Measurements from ENCODE around the gene HPGDS.
"Not testable (repeated sequence)": the region's sequence is repeated elsewhere in the genome, so short reads cannot be mapped to it uniquely, and the experiment has no call there.

Gene HPGDS

GRCh38 chr4:94342694-94343093 lies at the start of gene HPGDS:
Gene HPGDS, minus strand, starts transcription at chr4:94342836. Its CDS starts 8,207 bp downstream, at chr4:94334629.
- DNase-seq: no peak

DNA sequence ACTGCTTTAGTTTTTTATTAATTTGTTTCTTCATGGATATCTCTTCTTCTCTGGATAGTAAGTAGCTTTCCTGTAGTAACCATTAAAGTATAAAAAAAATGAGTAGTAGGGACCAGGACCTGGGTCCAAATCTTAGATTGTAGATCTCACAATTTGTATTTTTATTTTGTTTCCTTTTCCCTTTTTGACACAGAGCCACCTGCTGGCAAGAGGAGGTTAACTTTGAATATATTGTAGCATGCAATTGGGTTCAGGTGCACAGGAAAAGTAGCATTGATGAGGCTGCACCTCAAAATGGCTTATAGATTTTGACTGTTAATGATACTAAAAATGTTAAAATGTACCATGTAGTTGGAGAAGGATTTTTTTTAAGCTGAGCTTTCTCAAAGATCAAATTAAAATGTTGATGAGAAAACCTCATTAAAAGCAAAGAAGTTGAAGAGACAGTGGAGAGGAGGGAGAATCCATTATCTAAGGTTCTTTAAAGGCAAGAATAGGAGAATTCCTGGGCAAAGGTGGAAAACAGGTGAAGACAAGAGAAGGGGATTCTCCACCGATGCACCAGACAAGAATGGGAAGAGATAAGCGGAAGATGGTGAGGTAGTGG lies 48.3 kb upstream of the HPGDS start:
- no peak for DNase-seq

DNA sequence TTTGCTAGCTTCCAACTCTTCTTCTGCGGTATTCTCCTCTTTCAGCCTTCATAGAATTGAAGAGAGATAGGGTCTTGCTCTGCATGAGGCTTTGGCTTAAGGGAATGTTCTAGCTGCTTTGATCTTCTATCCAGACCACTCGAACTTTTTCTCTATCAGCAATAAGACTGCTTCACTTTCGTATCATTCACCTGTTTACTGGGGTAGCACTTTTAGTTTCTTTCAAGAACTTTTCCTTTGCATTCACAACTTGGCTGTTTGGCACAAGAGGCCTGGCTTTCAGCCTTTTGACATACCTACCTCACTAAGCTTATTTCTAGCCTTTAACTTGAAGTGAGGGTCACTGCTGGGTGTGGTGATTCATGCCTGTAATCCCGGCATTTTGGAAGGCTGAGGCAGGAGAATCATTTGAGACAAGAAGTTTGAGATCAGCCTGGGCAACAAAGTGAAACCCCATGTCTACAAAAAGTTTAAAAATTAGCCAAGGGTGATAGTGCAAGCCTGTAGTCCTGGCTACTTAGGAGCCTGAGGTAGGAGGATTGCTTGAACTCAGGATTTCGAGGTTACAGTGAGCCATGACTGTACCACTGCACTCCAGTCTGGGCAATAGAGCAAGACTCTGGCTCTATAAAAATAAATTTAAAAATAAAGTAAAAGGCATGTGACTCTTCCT lies 47.1 kb upstream of the HPGDS start:
- no peak for DNase-seq

DNA sequence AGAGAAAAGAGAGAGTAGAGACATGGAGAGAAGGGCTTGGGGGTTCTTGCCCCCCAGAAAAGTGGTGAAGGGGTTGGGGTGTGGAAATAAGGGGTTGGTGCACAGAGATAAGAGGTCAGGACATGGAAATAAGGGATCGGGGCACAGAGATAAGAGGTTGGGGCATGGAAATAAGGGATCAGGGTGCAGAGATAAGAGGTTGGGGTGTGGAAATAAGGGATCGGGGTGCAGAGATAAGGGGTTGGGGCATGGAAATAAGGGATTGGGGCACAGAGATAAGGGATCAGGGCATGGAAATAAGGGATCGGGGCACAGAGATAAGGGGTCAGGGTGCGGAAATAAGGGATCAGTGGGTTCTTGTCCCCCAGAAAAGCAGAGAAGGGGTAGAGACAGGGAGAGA lies 45.3 kb upstream of the HPGDS start:
- DNase-seq: not testable (repeated sequence)

DNA sequence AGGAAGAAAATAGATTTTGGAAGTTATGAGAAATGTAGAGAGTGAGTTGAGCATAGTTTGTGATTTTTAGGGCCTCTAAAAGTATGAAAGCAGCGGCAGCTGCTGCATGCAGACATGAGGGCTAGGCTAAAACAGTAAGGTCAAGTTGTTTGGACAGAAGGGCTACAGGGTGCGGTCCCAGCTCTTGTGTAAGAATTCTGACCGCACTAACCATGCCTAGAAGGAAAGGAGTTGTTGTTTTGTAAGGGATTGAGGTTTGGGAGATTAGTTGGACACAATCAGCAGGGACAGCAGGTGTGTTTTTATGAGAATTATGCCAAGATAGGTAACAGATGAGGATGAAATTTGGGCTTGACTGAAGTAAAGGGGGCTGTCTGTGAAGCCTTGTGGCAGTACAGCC lies 42.8 kb upstream of the HPGDS start:
- DNase-seq: not testable (repeated sequence)

DNA sequence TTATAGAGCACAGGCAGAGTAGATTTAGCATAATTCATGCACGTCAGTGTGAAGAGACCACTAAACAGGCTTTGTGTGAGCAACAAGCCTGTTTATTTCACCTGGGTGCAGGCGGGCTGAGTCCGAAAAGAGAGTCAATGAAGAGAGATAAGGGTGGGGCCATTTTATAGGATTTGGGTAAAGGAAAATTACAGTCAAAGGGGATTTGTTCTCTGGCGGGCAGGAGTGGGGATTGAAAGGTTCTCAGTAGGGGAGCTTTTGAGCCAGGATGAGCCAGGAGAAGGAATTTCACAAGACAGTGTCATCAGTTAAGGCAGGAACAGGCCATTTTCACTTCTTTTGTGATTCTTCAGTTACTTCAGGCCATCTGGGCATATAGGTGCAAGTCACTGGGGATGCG lies 40.3 kb upstream of the HPGDS start:
- not testable (repeated sequence) for DNase-seq

GRCh38 chr4:94378047-94378446 lies 35.4 kb upstream of the HPGDS start:
- DNase-seq: no peak

GRCh38 chr4:94377294-94377693 lies 34.7 kb upstream of the HPGDS start:
- no peak for DNase-seq

DNA sequence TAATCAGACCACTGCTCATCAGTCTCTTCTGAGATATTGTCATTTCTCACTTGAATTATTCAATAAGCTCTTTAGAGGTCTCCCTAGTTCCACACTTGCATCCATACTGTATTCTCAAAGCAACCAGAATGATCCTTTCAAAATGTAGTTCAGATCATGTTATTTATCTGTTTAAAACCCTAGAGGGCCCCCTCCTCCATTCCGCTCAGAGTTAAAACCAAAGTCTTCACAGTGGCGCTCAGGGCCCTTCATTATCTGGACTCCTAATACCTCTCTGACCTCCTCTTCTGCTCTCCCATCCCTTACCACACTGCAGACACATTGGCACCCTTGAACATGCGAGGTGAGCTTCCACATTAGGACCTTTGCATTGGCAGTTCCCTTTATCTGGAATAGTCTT lies 32.7 kb upstream of the HPGDS start:
- DNase-seq: no peak

DNA sequence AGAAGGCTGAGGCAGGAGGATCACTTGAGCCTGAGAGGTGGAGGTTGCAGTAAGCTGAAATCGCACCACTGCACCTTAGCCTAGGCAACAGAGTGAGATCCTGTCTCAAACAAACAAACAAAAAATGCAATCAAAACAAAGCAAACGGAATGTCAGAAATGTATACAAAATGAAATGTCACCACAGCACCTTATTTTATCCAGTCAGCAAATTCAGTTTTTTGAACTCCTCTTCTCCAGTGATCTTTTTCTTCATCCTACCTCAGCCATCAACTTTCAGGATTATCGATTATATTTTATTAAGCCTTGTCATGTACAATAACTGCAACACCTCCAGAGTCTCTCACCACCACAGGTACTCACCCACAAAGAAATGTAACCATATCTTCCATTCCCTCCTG lies 31.1 kb upstream of the HPGDS start:
- no peak for DNase-seq

DNA sequence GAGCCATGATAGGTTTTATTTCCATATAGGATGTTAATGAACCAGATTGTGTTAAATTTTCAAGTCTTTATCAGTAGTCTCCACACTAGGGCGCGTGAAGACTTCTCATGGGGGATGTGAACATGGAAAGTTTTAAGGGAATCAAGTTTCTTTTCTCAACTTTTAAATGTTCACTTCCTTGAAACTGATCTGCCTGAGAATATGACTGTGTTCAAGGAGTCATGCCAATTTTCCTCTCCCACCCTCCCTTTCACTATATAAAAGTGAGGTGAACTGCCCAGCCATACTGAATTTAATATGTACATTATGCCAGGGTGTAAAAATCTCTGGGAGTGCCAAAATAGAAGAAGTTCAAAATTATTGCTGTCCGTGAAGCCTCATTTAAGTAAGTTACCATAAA lies 30.4 kb upstream of the HPGDS start:
- no peak for DNase-seq

DNA sequence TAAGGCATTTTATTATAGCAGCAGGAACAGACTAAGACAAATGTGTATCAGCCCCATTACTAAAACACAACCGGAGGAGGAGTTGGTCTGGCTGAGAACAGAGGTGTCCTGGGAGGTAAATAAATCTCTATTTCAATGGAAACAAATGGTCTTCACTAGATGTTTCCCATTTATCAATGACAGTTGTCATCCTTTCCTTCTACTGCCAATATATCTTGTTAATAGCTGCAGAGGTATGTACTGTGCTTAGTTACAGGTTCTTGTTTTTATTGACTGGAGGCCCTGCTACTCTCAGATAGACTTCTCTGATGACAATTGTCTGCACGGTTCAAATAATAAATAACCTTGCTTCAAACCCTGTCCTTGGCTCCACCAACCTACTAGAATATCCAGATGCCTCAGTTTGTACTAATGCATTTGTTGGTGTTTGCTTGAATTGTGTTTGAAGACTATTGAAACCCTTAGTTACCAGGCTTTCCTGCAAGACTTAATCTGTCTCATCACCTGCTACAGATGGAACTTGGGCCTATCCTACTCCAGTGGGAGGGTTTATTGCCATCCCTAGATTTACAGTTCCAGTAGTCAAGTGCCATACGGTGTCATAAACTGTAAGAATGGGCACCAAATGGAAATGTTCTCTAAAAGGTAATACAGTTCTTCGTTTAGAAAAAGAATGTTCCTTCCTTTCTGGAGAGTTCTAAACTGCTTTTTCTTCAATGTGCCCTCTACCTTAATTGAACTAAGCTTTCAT lies 29.8 kb upstream of the HPGDS start:
- DNase-seq: no peak

GRCh38 chr4:94371290-94371689 lies 28.7 kb upstream of the HPGDS start:
- no peak for DNase-seq

- no peak for DNase-seq
Observed at GRCh38 chr4:94370533-94371254, 28.1 kb upstream of the HPGDS start.

DNA sequence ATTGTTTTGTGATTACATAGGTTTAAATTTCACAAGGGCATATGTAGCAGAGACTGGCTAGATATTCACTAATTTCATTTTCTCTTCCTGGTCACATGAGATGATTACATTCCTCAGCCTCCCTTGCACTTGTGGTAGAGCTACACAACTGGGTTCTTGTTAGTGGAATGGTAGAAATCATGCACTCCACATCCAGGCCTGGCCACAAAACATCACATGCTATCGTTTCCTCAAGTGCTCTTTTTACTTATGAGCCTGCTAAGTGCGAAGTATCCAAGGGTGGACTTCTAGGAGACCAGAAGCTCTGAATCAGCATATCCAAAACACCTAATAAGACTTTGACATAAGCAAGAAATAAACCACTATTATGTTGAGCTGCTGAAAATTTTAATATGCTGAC lies 26.4 kb upstream of the HPGDS start:
- no peak for DNase-seq

DNA sequence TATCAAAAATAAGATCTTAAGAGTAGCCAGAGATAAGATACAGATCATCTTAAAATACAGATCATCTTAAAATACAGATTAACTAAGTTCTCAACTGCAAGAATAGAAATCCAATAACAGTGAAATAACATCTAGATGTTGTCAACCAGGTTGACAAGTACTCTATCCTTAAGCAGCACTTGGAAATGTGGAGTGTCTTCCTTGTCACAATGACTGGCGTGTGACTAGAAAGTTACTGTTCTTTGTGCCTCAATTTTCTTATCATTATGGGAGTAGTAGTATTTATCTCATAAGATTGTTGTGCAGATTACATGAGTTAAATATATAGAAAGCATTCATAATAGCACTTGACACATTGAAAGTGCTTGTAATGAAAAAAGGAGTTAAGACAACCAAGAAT lies 25.8 kb upstream of the HPGDS start:
- DNase-seq: no peak

GRCh38 chr4:94365304-94365703 lies 22.7 kb upstream of the HPGDS start:
- DNase-seq: no peak

DNA sequence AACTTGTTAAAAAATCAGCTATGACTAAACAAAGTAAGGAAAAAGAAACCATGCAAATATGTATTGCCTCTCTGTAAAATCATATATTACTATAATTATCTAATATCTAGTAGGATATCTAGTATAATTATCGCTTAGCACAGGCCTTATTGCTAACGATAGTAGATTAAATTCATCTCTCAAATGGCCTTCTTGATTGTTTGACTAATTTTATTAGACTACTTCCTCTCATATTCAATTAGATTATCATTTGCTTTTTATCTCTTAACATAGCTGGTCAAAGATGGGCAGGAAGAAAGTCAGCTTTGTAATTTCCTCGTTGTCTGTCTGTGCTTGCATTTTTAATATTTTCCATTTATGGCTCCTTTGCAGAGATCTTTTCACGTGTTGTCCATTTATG lies 21.9 kb upstream of the HPGDS start:
- DNase-seq: no peak

DNA sequence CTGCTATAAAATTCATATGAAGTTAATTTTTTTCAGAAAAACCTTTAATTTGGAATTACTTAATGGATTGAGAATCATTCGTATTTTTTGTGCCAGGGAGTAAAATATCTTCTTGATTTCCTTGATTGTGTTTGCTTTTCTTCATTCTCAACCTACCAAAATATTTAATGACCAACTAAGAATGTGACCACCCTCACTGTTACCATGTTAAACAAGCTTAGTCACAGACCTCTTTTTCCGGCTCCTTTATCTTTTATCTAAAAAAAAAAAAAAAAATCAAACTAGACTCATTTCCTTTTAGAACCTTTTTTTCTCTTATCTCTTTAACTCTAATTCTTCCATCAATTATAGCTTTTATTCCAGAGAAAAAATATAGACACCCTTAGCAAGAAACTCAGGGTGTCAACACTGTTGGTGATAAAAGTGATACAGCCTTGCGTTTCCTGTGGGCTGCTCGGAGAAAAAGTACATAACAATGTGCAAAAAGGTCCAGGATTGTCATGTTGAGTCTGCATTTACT lies 20.6 kb upstream of the HPGDS start:
- DNase-seq: no peak

GRCh38 chr4:94359838-94360237 lies 17.2 kb upstream of the HPGDS start:
- DNase-seq: no peak

DNA sequence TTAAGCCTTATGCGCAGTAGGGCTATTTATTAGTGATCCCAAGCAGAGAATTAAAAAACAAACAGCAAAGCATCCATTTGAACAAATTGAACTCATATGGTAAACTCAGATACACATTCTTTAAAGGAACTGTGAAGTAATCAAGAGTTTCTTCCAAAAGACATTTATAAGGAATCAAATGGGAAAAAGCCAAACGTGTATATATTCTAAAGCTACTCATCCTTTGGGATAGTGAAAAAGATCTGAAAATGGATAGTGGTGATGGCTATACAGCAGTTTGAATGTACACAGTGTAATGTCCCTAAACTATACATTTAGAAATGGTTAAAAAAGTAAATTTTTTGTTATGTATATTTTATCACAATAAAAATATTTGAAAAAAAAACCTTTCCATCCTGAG lies 16.6 kb upstream of the HPGDS start:
- DNase-seq: no peak

DNA sequence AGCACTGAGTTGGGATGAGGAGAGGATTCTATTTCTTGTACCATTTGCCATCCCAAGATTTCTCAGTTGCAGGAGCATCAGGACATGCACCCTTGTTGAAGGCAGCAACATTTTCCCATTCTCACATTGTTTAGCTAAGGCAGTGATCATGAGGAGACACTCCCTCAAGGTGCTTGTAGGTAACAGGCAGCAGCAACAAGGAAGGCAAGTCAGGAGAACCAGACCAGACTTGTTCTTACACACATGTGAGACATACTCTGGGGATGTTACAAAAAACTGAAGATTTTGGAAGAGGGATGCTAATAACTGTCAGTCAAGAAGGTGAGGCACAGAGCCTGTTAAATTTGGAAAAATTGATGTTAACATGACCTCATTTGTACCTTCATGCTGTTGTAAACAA lies 15.5 kb upstream of the HPGDS start:
- no peak for DNase-seq

DNA sequence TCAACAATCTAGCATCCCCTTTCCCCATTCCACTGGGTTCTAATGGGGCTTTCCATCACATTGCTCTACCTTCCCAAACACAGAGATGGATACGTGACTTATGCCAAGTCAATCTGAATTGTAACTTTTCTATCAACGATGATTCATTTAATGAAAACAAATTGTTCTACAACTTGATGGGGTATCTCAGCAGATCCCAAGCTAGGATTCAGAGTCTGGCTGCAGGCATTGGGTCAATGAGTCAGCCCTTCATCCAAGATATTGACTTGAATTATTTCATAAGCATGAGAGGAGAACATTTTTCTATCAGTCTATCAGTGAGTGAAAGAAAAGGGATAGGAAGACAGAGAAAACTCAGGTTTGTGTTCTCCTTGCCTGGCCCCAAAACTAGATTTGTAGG lies 15.0 kb upstream of the HPGDS start:
- no peak for DNase-seq

All from SIG-M5 (cell line).